WTC11 (cell line): ENCODE results near the gene ASB4. TPM values are rescaled to one million over a fixed set of nuclear protein-coding genes. Genes with fewer than 3 reads are reported as not detected.

ENCODE experiments used
- ATAC-seq: fragments of 200-7000 bp; cut with Tn5 transposase; 2 replicates; pipeline ENCODE4 v1.10.0; 2021; ENCODE audit warnings: mild to moderate bottlenecking, moderate library complexity
- CTCF ChIA-PET: fragments of 300-600 bp; sonication (Branson Sonifier 250); formaldehyde crosslinking; loops from one replicate; lab custom pipeline; 2021; ENCODE audit warnings: antibody characterized with exemption; lab: Charles Lee
- POLR2A ChIA-PET: fragments of 350-600 bp; sonication (Branson Sonifier 250); formaldehyde crosslinking; loops from one replicate; lab custom pipeline; 2021; ENCODE audit warnings: antibody characterized with exemption; lab: Charles Lee
- DNase-seq: peaks from one replicate; pipeline ENCODE4 v3.0.0; 2021; ENCODE audit warnings: low spot score
- H3K27ac Mint-ChIP-seq: 2 replicates; pipeline ENCODE4 v1.8.0; 2021; ENCODE audit warnings: mixed read lengths
- H3K27me3 Mint-ChIP-seq: 2 replicates; pipeline ENCODE4 v1.8.0; 2021; ENCODE audit warnings: low read depth, mild to moderate bottlenecking, moderate library complexity, mixed read lengths
- H3K36me3 Mint-ChIP-seq: 2 replicates; pipeline ENCODE4 v1.8.0; 2021; ENCODE audit warnings: mixed read lengths
- H3K4me1 Mint-ChIP-seq: 2 replicates; pipeline ENCODE4 v1.8.0; 2022; ENCODE audit warnings: mixed read lengths
- H3K4me3 Mint-ChIP-seq: 2 replicates; pipeline ENCODE4 v1.8.0; 2021; ENCODE audit warnings: mild to moderate bottlenecking, moderate library complexity, mixed read lengths
- H3K9me3 Mint-ChIP-seq: 2 replicates; pipeline ENCODE4 v1.8.0; 2021; ENCODE audit warnings: mixed read lengths
- CBFB ChIP-seq: sonication (generic); formaldehyde crosslinking; IDR thresholded peaks from 2 replicates; pipeline ENCODE4 v1.8.1; 2022; ENCODE audit warnings: mild to moderate bottlenecking, low read depth, missing genetic modification reagents
- CREB1 ChIP-seq: sonication (generic); formaldehyde crosslinking; IDR thresholded peaks from 2 replicates; pipeline ENCODE4 v1.8.0; 2023; ENCODE audit warnings: mild to moderate bottlenecking, missing genetic modification reagents
- ESRRA ChIP-seq: sonication (generic); formaldehyde crosslinking; IDR thresholded peaks from 2 replicates; pipeline ENCODE4 v1.8.1; 2022; ENCODE audit warnings: mild to moderate bottlenecking, missing genetic modification reagents, borderline replicate concordance
- GABPB1 ChIP-seq: sonication (generic); formaldehyde crosslinking; IDR thresholded peaks from 2 replicates; pipeline ENCODE4 v1.8.1; 2023; ENCODE audit warnings: mild to moderate bottlenecking, missing genetic modification reagents
- GTF2I ChIP-seq: fragments of 250-450 bp; sonication (Bioruptor Pico); conservative IDR thresholded peaks from 2 replicates; pipeline ENCODE4 v1.4.0; 2021; ENCODE audit warnings: mild to moderate bottlenecking
- JAZF1 ChIP-seq: fragments of 250-450 bp; sonication (Bioruptor Pico); IDR thresholded peaks from 2 replicates; pipeline ENCODE4 v1.9.0; 2021; ENCODE audit warnings: moderate library complexity, mild to moderate bottlenecking, inconsistent platforms
- JUN ChIP-seq: sonication (generic); formaldehyde crosslinking; IDR thresholded peaks from 2 replicates; pipeline ENCODE4 v1.8.0; 2023; ENCODE audit warnings: mild to moderate bottlenecking, missing genetic modification reagents
- NFATC4 ChIP-seq: fragments of 250-450 bp; sonication (Bioruptor Pico); IDR thresholded peaks from 2 replicates; pipeline ENCODE4 v1.9.0; 2021; ENCODE audit warnings: mild to moderate bottlenecking
- NFE2L1 ChIP-seq: sonication (generic); formaldehyde crosslinking; IDR thresholded peaks from 2 replicates; pipeline ENCODE4 v1.8.1; 2023; ENCODE audit warnings: missing genetic modification reagents
- NR1H2 ChIP-seq: sonication (generic); formaldehyde crosslinking; IDR thresholded peaks from 2 replicates; pipeline ENCODE4 v1.9.0; 2021; ENCODE audit warnings: mild to moderate bottlenecking, moderate library complexity, missing genetic modification reagents
- OVOL2 ChIP-seq: fragments of 250-450 bp; sonication (Bioruptor Pico); IDR thresholded peaks from 2 replicates; pipeline ENCODE4 v1.9.0; 2021; ENCODE audit warnings: mild to moderate bottlenecking, borderline replicate concordance
- RORB ChIP-seq: fragments of 250-450 bp; sonication (Bioruptor Pico); IDR thresholded peaks from 2 replicates; pipeline ENCODE4 v1.9.0; 2021; ENCODE audit warnings: mild to moderate bottlenecking
- SMAD3 ChIP-seq: sonication (generic); formaldehyde crosslinking; IDR thresholded peaks from 2 replicates; pipeline ENCODE4 v1.8.0; 2022; ENCODE audit warnings: missing genetic modification reagents, mild to moderate bottlenecking, borderline replicate concordance
- ZNF219 ChIP-seq: sonication (generic); formaldehyde crosslinking; IDR thresholded peaks from 2 replicates; pipeline ENCODE4 v1.8.0; 2023; ENCODE audit warnings: missing genetic modification reagents, mild to moderate bottlenecking, borderline replicate concordance
- total RNA-seq: library from RNA; stranded (reverse); gene quantifications from 3 replicates; pipeline ENCODE4 v1.2.3, GENCODE V29; 2021
- TF ChIP-seq, protein P1 (sequence below): sonication (generic); formaldehyde crosslinking; IDR thresholded peaks from 2 replicates; pipeline ENCODE4 v1.8.1; 2022; ENCODE audit warnings: mild to moderate bottlenecking, moderate library complexity, missing genetic modification reagents
- TF ChIP-seq, protein P2 (sequence below): sonication (generic); formaldehyde crosslinking; IDR thresholded peaks from 2 replicates; pipeline ENCODE4 v1.8.1; 2023; ENCODE audit warnings: mild to moderate bottlenecking, missing genetic modification reagents
- TF ChIP-seq, protein P3 (sequence below): sonication (generic); formaldehyde crosslinking; IDR thresholded peaks from 2 replicates; pipeline ENCODE4 v1.8.1; 2022; ENCODE audit warnings: mild to moderate bottlenecking, missing genetic modification reagents, moderate library complexity, borderline replicate concordance
- TF ChIP-seq, protein P4 (sequence below): sonication (generic); formaldehyde crosslinking; conservative IDR thresholded peaks from 2 replicates; pipeline ENCODE4 v1.8.1; 2023; ENCODE audit warnings: mild to moderate bottlenecking, low read depth, missing genetic modification reagents, moderate library complexity
- TF ChIP-seq, protein P5 (sequence below): fragments of 250-450 bp; sonication (Bioruptor Pico); conservative IDR thresholded peaks from 2 replicates; pipeline ENCODE4 v1.9.0; 2021; ENCODE audit warnings: mild to moderate bottlenecking
- TF ChIP-seq, protein P6 (sequence below): sonication (generic); formaldehyde crosslinking; IDR thresholded peaks from 2 replicates; pipeline ENCODE4 v1.8.1; 2023; ENCODE audit warnings: mild to moderate bottlenecking, moderate library complexity, missing genetic modification reagents
- TF ChIP-seq, protein P7 (sequence below): sonication (generic); formaldehyde crosslinking; IDR thresholded peaks from 2 replicates; pipeline ENCODE4 v1.8.1; 2022; ENCODE audit warnings: missing genetic modification reagents, borderline replicate concordance

The ASB4 gene
- total RNA-seq, 1 experiment from 2014 or later = not detected

DNA sequence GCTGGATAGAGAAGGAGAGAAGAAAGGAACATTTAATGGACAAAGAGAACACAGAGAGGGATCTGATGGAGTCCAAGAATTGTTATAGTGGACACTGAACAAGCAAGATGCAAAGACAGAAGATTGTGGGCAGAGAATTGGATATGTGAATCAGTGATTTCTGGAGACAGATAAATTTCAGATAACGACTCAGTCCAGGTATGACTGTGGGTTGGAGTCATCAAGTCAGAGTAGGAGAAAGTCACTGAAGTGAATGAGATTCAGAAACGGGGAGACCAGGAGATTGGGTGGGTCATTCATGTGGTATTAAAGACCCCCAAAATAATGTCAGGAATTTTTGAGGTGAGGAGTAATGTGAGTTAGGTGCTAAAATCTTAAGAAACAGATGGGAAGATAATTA lies 23.0 kb downstream of the ASB4 start:
- H3K27me3 Mint-ChIP-seq = no peaks in the 10 kb centered on the region
- DNase-seq = no peak
- ATAC-seq = no peak
- peaks cover 15% of the 10 kb centered on the region for H3K4me1 Mint-ChIP-seq
- H3K27ac Mint-ChIP-seq = no peak overlapping the region
- POLR2A ChIA-PET = no interaction called here
- CTCF ChIA-PET = interaction anchor here (0.8 to 10.9 kb wide), 8 partner anchors 17 to 362 kb away, joined by 3 to 232 read pairs (median 4); partner anchors contain the start of gene PON3
- TF ChIP-seq CREB1 (no peak), RORB (CRISPR knock-in tag) (no peak), NR1H2 (CRISPR knock-in tag) (no peak), OVOL2 (CRISPR knock-in tag) (no peak), CBFB (CRISPR knock-in tag) (no peak)
- H3K36me3 Mint-ChIP-seq = no peaks in the 10 kb centered on the region
- H3K9me3 Mint-ChIP-seq = no peaks in the 10 kb centered on the region
- H3K4me3 Mint-ChIP-seq = no peak overlapping the region

DNA sequence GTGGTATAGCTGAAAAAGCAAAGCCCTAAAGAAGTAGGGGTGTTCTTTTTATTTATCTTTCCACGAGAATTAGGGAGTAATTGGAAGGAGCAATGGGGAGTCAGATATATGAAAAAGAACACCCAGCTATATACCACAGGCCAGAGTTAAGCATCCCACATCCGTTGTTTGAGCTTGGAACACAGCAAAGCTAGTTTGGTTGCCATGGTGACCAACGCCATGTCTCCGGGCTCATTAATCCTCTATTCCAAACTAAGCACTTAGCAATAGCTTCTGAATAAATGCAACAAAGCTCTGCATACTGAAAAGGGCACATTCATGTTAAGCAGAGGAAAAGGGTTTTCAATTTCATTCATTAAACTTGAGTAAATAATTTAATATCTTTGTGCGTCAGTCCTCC lies 23.5 kb downstream of the ASB4 start:
- TF ChIP-seq, protein P1, sequence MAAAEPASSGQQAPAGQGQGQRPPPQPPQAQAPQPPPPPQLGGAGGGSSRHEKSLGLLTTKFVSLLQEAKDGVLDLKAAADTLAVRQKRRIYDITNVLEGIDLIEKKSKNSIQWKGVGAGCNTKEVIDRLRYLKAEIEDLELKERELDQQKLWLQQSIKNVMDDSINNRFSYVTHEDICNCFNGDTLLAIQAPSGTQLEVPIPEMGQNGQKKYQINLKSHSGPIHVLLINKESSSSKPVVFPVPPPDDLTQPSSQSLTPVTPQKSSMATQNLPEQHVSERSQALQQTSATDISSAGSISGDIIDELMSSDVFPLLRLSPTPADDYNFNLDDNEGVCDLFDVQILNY (CRISPR knock-in tag) = no peak
- TF ChIP-seq SMAD3 (CRISPR knock-in tag) (no peak), ZNF219 (no peak), NFATC4 (CRISPR knock-in tag) (no peak), JAZF1 (CRISPR knock-in tag) (no peak), NFE2L1 (CRISPR knock-in tag) (no peak), OVOL2 (CRISPR knock-in tag) (no peak), GABPB1 (CRISPR knock-in tag) (no peak), ESRRA (CRISPR knock-in tag) (no peak), GTF2I (no peak), JUN (CRISPR knock-in tag) (no peak)
- TF ChIP-seq, protein P2, sequence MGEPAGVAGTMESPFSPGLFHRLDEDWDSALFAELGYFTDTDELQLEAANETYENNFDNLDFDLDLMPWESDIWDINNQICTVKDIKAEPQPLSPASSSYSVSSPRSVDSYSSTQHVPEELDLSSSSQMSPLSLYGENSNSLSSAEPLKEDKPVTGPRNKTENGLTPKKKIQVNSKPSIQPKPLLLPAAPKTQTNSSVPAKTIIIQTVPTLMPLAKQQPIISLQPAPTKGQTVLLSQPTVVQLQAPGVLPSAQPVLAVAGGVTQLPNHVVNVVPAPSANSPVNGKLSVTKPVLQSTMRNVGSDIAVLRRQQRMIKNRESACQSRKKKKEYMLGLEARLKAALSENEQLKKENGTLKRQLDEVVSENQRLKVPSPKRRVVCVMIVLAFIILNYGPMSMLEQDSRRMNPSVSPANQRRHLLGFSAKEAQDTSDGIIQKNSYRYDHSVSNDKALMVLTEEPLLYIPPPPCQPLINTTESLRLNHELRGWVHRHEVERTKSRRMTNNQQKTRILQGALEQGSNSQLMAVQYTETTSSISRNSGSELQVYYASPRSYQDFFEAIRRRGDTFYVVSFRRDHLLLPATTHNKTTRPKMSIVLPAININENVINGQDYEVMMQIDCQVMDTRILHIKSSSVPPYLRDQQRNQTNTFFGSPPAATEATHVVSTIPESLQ (CRISPR knock-in tag) = no peak
- TF ChIP-seq, protein P3, sequence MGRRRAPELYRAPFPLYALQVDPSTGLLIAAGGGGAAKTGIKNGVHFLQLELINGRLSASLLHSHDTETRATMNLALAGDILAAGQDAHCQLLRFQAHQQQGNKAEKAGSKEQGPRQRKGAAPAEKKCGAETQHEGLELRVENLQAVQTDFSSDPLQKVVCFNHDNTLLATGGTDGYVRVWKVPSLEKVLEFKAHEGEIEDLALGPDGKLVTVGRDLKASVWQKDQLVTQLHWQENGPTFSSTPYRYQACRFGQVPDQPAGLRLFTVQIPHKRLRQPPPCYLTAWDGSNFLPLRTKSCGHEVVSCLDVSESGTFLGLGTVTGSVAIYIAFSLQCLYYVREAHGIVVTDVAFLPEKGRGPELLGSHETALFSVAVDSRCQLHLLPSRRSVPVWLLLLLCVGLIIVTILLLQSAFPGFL (CRISPR knock-in tag) = no peak
- TF ChIP-seq, protein P4, sequence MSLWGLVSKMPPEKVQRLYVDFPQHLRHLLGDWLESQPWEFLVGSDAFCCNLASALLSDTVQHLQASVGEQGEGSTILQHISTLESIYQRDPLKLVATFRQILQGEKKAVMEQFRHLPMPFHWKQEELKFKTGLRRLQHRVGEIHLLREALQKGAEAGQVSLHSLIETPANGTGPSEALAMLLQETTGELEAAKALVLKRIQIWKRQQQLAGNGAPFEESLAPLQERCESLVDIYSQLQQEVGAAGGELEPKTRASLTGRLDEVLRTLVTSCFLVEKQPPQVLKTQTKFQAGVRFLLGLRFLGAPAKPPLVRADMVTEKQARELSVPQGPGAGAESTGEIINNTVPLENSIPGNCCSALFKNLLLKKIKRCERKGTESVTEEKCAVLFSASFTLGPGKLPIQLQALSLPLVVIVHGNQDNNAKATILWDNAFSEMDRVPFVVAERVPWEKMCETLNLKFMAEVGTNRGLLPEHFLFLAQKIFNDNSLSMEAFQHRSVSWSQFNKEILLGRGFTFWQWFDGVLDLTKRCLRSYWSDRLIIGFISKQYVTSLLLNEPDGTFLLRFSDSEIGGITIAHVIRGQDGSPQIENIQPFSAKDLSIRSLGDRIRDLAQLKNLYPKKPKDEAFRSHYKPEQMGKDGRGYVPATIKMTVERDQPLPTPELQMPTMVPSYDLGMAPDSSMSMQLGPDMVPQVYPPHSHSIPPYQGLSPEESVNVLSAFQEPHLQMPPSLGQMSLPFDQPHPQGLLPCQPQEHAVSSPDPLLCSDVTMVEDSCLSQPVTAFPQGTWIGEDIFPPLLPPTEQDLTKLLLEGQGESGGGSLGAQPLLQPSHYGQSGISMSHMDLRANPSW (CRISPR knock-in tag) = no peak
- TF ChIP-seq, protein P5, sequence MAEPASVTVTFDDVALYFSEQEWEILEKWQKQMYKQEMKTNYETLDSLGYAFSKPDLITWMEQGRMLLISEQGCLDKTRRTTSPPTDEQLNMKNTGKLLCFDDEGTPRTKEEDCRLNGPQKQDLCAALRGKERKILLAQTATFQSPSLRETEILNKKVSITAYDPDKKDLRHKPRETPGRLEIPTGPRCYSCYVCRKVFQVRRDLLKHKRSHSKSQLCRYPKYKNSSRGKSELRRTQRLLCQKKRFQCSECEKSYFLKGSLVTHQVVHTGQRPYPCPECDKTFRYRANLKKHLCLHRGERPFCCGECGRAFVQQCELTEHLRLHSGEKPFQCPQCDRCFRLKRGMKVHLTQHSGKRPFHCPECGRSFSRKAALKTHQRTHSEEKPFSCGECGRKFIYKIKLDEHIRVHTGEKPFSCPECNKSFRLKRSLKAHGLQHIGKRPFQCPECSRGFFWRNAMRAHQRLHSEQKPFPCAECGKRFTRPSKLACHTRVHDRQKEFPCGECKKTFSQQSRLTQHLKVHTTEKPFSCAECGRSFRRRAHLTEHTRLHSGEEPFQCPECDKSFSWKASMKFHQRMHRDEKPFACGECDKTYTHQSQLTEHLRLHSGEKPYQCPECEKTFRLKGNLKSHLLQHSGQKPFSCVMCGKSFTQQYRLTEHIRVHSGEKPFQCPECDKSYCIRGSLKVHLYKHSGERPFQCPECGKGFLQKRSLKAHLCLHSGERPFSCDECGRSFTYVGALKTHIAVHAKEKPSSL = no peak
- TF ChIP-seq, protein P6, sequence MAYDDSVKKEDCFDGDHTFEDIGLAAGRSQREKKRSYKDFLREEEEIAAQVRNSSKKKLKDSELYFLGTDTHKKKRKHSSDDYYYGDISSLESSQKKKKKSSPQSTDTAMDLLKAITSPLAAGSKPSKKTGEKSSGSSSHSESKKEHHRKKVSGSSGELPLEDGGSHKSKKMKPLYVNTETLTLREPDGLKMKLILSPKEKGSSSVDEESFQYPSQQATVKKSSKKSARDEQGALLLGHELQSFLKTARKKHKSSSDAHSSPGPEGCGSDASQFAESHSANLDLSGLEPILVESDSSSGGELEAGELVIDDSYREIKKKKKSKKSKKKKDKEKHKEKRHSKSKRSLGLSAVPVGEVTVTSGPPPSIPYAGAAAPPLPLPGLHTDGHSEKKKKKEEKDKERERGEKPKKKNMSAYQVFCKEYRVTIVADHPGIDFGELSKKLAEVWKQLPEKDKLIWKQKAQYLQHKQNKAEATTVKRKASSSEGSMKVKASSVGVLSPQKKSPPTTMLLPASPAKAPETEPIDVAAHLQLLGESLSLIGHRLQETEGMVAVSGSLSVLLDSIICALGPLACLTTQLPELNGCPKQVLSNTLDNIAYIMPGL (CRISPR knock-in tag) = no peak
- TF ChIP-seq, protein P7, sequence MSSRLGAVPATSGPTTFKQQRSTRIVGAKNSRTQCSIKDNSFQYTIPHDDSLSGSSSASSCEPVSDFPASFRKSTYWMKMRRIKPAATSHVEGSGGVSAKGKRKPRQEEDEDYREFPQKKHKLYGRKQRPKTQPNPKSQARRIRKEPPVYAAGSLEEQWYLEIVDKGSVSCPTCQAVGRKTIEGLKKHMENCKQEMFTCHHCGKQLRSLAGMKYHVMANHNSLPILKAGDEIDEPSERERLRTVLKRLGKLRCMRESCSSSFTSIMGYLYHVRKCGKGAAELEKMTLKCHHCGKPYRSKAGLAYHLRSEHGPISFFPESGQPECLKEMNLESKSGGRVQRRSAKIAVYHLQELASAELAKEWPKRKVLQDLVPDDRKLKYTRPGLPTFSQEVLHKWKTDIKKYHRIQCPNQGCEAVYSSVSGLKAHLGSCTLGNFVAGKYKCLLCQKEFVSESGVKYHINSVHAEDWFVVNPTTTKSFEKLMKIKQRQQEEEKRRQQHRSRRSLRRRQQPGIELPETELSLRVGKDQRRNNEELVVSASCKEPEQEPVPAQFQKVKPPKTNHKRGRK (CRISPR knock-in tag) = no peak
- no peak overlapping the region for H3K27ac Mint-ChIP-seq
- H3K36me3 Mint-ChIP-seq = no peaks in the 10 kb centered on the region

More for the DNA sequence above, 23.5 kb downstream of the ASB4 start:
- Mint-ChIP-seq H3K4me3 (no peak overlapping the region), H3K9me3 (no peaks in the 10 kb centered on the region), H3K4me1 (peaks cover 12% of the 10 kb centered on the region), H3K27me3 (no peaks in the 10 kb centered on the region)
- ChIA-PET CTCF (interaction anchor here (0.8 to 10.9 kb wide), 10 partner anchors 16 to 362 kb away, joined by 3 to 232 read pairs (median 4); partner anchors contain the start of gene PON3), POLR2A (no interaction called here)
- ATAC-seq (peak; percentile 61; the same call in 1 of the 2 replicates), DNase-seq (peak; percentile 36)
